ENCODE measurements around the gene GRIP2.

The GRIP2 gene

GRCh38 chr3:14448756-14449727, 91.1 kb downstream of the GRIP2 start:
- DNase-seq = no peak

- DNase-seq = no peak
Observed at GRCh38 chr3:14448063-14448462, 92.1 kb downstream of the GRIP2 start.

- DNase-seq = no peak
Observed at GRCh38 chr3:14446988-14447570, 93.1 kb downstream of the GRIP2 start.

- DNase-seq = no peak
Observed at GRCh38 chr3:14445773-14446172, 94.4 kb downstream of the GRIP2 start.

- no peak for DNase-seq
Observed at GRCh38 chr3:14444380-14444779, 95.8 kb downstream of the GRIP2 start.

GRCh38 chr3:14441920-14442300, 98.2 kb downstream of the GRIP2 start:
- DNase-seq = no peak

GRCh38 chr3:14441240-14441919, 98.8 kb downstream of the GRIP2 start:
- no peak for DNase-seq

GRCh38 chr3:14440531-14441239, 99.5 kb downstream of the GRIP2 start:
- peak; percentile 71 for DNase-seq

- no peak for DNase-seq
Observed at GRCh38 chr3:14440168-14440518, 100.0 kb downstream of the GRIP2 start.

- DNase-seq = peak; percentile 98
Observed at GRCh38 chr3:14439501-14440167, 100.5 kb downstream of the GRIP2 start.

All from NCI-H1092 treated with DMSO at 0.1 percent for 48 hours (cell line).